Measurements from ENCODE around the gene MAMDC4. TPM values are rescaled to one million over a fixed set of nuclear protein-coding genes. Genes with fewer than 3 reads are reported as not detected.

Gene MAMDC4
- total RNA-seq, 2 donors from 2014 or later = 11.0 to 61.7 TPM

DNA sequence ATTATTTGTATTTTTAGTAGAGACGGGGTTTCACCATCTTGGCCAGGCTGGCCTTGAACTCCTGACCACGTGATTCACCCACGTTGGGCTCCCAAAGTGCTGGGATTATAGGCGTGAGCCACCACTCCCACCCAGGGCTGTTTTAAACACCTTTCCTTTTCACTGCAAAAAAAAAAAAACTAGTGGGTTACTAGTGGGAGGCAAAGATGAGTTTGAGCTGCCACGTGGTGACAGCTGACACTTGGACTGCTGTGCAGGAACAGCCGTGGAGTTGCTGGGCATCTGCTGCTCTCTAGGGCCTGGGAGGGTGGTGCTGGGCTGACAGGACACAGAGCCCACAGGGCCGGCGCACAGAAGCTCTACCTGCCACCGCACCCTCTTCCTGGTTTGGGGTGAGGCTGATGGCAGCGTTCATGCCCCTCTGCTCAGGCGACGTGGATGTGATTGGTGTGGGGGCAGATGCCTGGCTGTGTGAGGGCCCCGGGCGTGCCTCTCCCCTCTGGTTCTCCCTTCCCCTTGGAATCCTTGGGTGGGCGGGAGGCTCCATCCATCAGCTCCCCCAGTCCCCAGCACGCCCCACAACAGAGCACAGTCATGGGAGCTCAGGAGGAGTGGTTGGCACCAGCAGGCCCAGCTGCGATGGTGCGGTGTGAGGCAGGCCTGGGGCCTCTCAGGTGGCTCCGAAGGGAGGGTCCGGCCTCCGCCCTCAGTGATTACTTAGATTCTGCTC lies 27.5 kb upstream of the MAMDC4 start:
- Histone ChIP-seq H3K9ac (ENCODE audit: low read depth in 2 of 2, low read length in 2 of 2) (no peak overlapping the region), H3K4me1 (no peaks in the 10 kb centered on the region), H3K36me3 (peaks cover 3% of the 10 kb centered on the region), H3K9me3 (no peaks in the 10 kb centered on the region), H3K27ac (no peak overlapping the region), H3K4me3 (no peak overlapping the region), H3K27me3 (no peaks in the 10 kb centered on the region)
- DNase-seq = no peak
- intact Hi-C loops (cut with DNase I) = no loop called here
- TF ChIP-seq, protein P1, sequence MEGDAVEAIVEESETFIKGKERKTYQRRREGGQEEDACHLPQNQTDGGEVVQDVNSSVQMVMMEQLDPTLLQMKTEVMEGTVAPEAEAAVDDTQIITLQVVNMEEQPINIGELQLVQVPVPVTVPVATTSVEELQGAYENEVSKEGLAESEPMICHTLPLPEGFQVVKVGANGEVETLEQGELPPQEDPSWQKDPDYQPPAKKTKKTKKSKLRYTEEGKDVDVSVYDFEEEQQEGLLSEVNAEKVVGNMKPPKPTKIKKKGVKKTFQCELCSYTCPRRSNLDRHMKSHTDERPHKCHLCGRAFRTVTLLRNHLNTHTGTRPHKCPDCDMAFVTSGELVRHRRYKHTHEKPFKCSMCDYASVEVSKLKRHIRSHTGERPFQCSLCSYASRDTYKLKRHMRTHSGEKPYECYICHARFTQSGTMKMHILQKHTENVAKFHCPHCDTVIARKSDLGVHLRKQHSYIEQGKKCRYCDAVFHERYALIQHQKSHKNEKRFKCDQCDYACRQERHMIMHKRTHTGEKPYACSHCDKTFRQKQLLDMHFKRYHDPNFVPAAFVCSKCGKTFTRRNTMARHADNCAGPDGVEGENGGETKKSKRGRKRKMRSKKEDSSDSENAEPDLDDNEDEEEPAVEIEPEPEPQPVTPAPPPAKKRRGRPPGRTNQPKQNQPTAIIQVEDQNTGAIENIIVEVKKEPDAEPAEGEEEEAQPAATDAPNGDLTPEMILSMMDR (IDR thresholded peaks at IDR 0.05) = no peak

DNA sequence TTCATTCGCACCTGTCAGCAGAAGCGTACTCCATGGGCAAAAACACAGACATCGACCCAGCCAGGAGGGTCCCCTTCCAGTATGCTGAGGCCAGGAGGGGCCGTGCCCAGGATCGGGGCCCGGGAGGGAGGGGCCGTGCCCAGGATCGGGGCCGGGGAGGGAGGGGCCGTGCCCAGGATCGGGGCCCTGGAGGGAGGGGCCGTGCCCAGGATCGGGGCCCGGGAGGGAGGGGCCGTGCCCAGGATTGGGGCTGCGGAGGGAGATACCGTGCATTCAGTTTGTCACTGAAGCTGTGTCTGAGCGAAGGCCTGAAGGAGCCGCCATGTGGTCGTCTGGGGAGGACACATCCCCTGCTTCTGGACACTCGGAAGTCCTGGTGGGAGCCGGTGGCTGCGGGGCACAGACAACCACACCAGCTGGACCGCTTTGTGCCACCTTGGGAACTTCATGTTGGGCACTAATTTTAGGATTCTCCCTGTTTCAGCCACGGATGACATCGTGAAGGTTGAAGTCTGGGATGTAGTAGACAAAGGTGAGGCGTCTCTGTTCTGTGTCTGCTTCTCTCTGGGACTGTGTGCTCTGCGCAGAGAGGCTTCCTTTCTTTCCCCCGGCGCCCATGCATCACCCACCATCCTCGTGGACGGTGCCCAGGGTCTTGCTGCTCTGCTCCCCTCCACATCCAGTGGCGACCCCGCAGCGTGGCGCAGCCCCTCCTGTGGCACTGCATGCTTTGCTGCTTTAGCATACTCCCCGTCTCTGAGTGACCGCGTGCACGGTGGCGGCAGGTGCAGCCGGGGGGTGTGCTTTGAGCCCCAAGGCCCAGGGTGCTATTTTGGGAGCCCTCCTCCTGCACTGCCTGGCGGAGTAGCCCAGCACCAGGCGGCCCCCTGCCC lies 26.6 kb upstream of the MAMDC4 start:
- Histone ChIP-seq H3K9me3 (no peaks in the 10 kb centered on the region), H3K27me3 (no peaks in the 10 kb centered on the region), H3K9ac (ENCODE audit: low read depth in 2 of 2, low read length in 2 of 2) (no peak overlapping the region), H3K4me1 (no peaks in the 10 kb centered on the region), H3K36me3 (peaks cover 12% of the 10 kb centered on the region), H3K4me3 (no peak overlapping the region), H3K27ac (no peak overlapping the region)
- TF ChIP-seq, protein P1 (IDR thresholded peaks at IDR 0.05) = no peak
- DNase-seq = no peak
- intact Hi-C loops (cut with DNase I) = no loop called here

DNA sequence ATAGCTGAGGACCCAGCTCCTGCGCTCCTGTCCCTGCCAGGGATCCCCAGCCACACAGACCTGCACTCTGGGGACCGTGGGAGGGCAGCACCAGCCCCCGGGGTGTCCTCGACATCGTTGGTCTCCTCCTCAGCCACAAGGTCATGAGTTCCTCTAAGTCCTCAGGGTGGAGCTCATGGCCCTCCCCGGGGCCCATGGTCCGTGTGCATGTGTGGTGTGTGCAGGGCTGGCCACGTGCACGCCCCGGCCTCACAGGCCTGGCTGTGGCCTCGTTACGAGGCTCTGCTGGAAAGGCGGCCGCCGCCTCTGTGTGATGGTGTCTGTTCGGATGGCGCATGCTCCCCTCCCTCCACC lies 26.0 kb upstream of the MAMDC4 start:
- TF ChIP-seq, protein P1 (IDR thresholded peaks at IDR 0.05) = no peak
- no peak overlapping the region for H3K9ac ChIP-seq (ENCODE audit: low read depth in 2 of 2, low read length in 2 of 2)
- no peaks in the 10 kb centered on the region for H3K9me3 ChIP-seq
- DNase-seq = no peak
- no peak overlapping the region for H3K27ac ChIP-seq
- H3K27me3 ChIP-seq = no peaks in the 10 kb centered on the region
- no peaks in the 10 kb centered on the region for H3K4me1 ChIP-seq
- no peak overlapping the region for H3K4me3 ChIP-seq
- intact Hi-C loops (cut with DNase I) = no loop called here
- H3K36me3 ChIP-seq = peaks cover 12% of the 10 kb centered on the region

DNA sequence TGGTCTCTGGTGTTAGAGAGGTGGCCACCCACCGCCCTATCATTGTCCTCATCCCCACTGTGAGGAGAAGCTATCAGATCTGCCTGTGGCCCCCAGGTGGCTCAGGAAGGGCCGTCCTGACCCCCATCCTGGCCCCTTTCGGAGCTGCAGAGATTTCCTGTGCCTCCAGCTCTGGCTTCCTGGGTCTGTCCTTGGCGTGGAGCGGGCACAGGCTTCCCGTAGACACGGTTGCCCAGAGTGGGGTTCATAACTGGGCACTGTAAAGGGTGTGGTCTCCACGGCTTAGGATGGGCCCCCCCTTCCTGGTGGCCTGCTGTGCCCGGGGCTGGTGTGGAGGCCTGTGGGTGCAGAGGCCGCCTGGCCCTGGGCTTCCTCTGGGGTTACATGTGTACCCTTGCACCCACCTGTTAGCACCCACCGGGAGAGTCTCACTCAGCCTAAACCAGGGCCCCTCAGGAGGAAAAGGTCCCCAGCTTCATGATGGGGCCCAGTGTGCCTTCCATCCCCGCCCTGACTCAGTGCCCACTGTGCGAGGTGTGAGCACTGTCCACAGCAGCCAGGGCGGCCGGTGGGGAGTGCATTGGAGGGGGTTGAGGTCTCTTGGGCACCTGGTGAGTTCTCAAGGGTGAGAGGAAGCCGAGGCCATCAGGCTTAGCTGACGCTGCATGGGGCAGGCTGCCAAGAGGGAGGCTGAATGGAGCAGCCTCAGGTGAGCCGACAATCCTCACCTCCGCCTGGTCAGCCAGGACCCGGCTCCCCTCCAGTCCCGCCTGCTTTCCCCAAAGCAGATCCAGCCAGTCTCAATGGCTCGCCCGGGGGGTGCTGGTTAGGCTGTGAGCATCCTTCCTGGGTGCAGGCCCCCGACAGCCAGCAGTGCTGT lies 25.2 kb upstream of the MAMDC4 start:
- H3K9ac ChIP-seq (ENCODE audit: low read depth in 2 of 2, low read length in 2 of 2) = no peak overlapping the region
- H3K9me3 ChIP-seq = no peaks in the 10 kb centered on the region
- TF ChIP-seq, protein P1 (IDR thresholded peaks at IDR 0.05) = no peak
- H3K27me3 ChIP-seq = no peaks in the 10 kb centered on the region
- H3K36me3 ChIP-seq = peaks cover 13% of the 10 kb centered on the region
- no peak for DNase-seq
- no peaks in the 10 kb centered on the region for H3K4me1 ChIP-seq
- no peak overlapping the region for H3K4me3 ChIP-seq
- intact Hi-C loops (cut with DNase I) = no loop called here
- no peak overlapping the region for H3K27ac ChIP-seq

DNA sequence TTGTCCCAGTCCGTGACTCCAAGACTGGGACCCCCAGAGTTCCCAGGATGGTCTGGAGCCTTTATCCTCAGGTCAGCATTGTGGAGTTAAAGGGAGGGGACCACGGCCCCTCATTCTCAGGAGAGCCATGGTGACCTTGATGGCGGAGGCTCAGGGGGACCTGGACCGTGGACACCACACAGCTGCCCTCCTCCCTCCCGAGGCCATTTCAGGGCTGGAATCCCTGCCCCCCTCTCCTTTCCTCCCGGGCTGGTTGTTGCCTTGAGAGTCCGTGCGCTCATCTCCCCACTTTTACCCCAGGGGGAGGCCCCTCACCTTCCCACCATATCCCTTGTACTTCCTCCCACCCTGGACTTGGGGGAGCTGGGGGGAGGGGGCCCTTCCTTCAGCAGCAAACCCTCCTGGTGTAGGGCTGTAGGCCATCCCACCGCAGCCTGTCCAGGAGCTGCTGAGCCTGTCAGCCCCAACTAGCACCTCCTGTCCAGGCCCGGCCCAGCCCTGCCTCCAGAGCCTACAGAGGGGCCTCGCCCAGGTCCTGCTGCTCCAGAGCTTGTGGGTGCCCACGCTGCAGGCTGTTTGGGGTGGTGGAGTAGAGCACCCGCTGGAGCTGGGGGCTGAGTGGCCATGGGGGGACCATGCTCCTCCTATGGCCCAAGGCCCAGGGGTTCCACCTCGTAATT lies 24.2 kb upstream of the MAMDC4 start:
- Histone ChIP-seq H3K4me3 (no peak overlapping the region), H3K36me3 (peaks cover 20% of the 10 kb centered on the region), H3K4me1 (no peaks in the 10 kb centered on the region), H3K27me3 (no peaks in the 10 kb centered on the region), H3K9ac (ENCODE audit: low read depth in 2 of 2, low read length in 2 of 2) (no peak overlapping the region), H3K27ac (no peak overlapping the region), H3K9me3 (no peaks in the 10 kb centered on the region)
- intact Hi-C loops (cut with DNase I) = no loop called here
- DNase-seq = no peak
- TF ChIP-seq, protein P1 (IDR thresholded peaks at IDR 0.05) = no peak
